GM12878 (cell line): ENCODE measurements around the gene FAM229A. TPM values are rescaled to one million over a fixed set of nuclear protein-coding genes. Genes with fewer than 3 reads are reported as not detected.
A peak's percentile ranks its signal among the peaks of the same experiment; 100 is the strongest.

Experiments
- EP300 ChIP-seq, 2 experiments: fragments of 150-350 bp in 1 of 2; IDR thresholded peaks; 2 replicates each; pipeline ENCODE4 v1.6.1; 2011 to 2012; ENCODE audit warnings: low read depth in 2 of 2, low read length in 2 of 2, borderline replicate concordance in 1 of 2, improper control_type of control experiment in 1 of 2, inconsistent platforms in 1 of 2; ENCODE audit not compliant: control insufficient read depth in 1 of 2
- HDAC2 ChIP-seq: fragments of 200-600 bp; sonication (generic); IDR thresholded peaks from 2 replicates; pipeline ENCODE4 v1.6.1; 2017
- IKZF2 ChIP-seq, 2 experiments: fragments of 450-650 bp; IDR thresholded peaks; 2 replicates each; pipeline ENCODE4 v1.6.1; 2017; ENCODE audit warnings: mild to moderate bottlenecking in 2 of 2, moderate library complexity in 2 of 2
- JUNB ChIP-seq: IDR thresholded peaks from 2 replicates; pipeline ENCODE4 v1.6.1; 2016; ENCODE audit warnings: antibody characterized with exemption, mild to moderate bottlenecking
- KLF5 ChIP-seq: fragments of 450-650 bp; IDR thresholded peaks from 2 replicates; pipeline ENCODE4 v1.6.1; 2014; ENCODE audit warnings: mild to moderate bottlenecking; ENCODE audit not compliant: partially characterized antibody
- NFYA ChIP-seq: IDR thresholded peaks from 2 replicates; pipeline ENCODE4 v1.6.1; 2011; ENCODE audit warnings: low read depth, mild to moderate bottlenecking, low read length, improper control_type of control experiment, borderline replicate concordance
- PBX3 ChIP-seq: IDR thresholded peaks from 2 replicates; pipeline ENCODE4 v1.6.1; 2011; ENCODE audit warnings: mild to moderate bottlenecking, low read depth, low read length, moderate library complexity; ENCODE audit not compliant: insufficient replicate concordance
- RAD21 ChIP-seq: IDR thresholded peaks from 2 replicates; pipeline ENCODE4 v1.6.1; 2011; ENCODE audit warnings: mild to moderate bottlenecking, low read depth, low read length, moderate library complexity; ENCODE audit not compliant: insufficient read depth
- polyA plus RNA-seq, 11 experiments: library from polyadenylated mRNA; depleted of rRNA in 4 of 11; unstranded in 6 of 11; stranded (reverse) in 5 of 11; fragments of >200 nt; fragmentation: Nextera tagmentation in 4 of 11; fragmentation: Illumina TruSeq in 1 of 11; extraction: Ambion mirVana in 4 of 11; extraction: Trizol in 1 of 11; gene quantifications; 1 replicate in 1 of 11; 2 replicates in 10 of 11; pipeline versions ENCODE4 v1.2.1 to v1.2.3, GENCODE V29; 2011 to 2016; ENCODE audit warnings: inconsistent platforms in 2 of 11, missing spikeins in 2 of 11, low read depth in 1 of 11
- total RNA-seq, 4 experiments: library from RNA; depleted of rRNA in 3 of 4; stranded (reverse); fragments of >200 nt in 3 of 4; fragmentation: Illumina TruSeq in 1 of 4; extraction: Trizol in 1 of 4; gene quantifications; 2 replicates each; pipeline versions ENCODE4 v1.2.1 to v1.2.3, GENCODE V29; 2013 to 2021
- TF ChIP-seq, protein P1 (sequence below): fragments of 450-650 bp; IDR thresholded peaks from 2 replicates; pipeline ENCODE4 v1.6.1; 2017; ENCODE audit warnings: low read depth, mild to moderate bottlenecking, moderate library complexity

FAM229A gene
- total and polyA plus RNA-seq, 10 of the 15 experiments (the other 5 are each of a cell fraction or from before 2014, with no cell fraction given) = 0.02 to 5.3 (median 1.4) TPM; not detected in 1

DNA sequence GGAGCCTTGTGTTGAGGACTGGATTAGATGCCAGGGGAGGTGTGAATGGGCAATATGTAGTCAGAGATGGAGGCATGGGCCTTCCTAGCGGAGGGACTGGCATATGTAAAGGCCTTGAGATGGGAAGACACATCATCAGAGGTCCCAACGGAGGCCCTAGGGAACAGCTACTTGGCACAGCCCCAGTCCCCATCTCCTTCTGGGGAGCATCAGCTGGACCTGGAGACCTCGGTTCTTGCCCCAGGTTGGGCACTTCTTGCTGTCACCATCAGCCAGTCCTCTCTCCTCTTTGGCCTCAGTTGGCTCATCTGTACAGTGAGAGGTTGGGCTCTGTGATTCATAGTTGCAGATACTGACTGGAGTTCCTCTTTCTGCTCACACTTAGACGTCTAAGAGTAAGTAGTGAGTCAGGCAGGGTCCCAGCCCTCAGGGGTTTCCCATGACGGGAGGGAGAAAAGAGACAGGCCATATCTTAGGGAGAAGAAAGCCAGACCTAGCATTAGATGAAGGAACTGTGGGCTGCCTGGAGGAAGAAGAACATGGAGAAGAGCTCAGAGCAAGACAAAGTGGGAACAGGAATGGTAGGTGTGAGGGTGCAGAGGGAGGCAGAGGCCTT is 22.8 kb downstream of the FAM229A start (continued):
- TF ChIP-seq JUNB (peak; percentile 36; the same call in 1 of the 2 replicates), HDAC2 (no peak), RAD21 (peak; percentile 17; the same call in 1 of the 2 replicates), IKZF2 (IDR thresholded peaks at IDR 0.05) (peak; percentile 65 to 70; a peak in 3 of 4 replicates), NFYA (no peak), PBX3 (no peak), KLF5 (no peak), EP300 (IDR thresholded peaks at IDR 0.05; ENCODE audit: borderline replicate concordance in 1 of 2, control insufficient read depth in 1 of 2, low read depth in 2 of 2, low read length in 2 of 2) (0 out of 4 replicates have a peak, but pooled peaks of 1 of the 2 experiments have one; percentile 22)
- TF ChIP-seq, protein P1, sequence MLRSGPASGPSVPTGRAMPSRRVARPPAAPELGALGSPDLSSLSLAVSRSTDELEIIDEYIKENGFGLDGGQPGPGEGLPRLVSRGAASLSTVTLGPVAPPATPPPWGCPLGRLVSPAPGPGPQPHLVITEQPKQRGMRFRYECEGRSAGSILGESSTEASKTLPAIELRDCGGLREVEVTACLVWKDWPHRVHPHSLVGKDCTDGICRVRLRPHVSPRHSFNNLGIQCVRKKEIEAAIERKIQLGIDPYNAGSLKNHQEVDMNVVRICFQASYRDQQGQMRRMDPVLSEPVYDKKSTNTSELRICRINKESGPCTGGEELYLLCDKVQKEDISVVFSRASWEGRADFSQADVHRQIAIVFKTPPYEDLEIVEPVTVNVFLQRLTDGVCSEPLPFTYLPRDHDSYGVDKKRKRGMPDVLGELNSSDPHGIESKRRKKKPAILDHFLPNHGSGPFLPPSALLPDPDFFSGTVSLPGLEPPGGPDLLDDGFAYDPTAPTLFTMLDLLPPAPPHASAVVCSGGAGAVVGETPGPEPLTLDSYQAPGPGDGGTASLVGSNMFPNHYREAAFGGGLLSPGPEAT = peak; percentile 65; the same call in 1 of the 2 replicates
